ENCODE results near the gene C1QBP. TPM values are rescaled to one million over a fixed set of nuclear protein-coding genes. Genes with fewer than 3 reads are reported as not detected.
"Not testable (repeated sequence)": the region's sequence is repeated elsewhere in the genome, so short reads cannot be mapped to it uniquely, and the experiment has no call there.

C1QBP gene
- total RNA-seq, 2 experiments from 2014 or later, result 166 to 240 TPM

DNA sequence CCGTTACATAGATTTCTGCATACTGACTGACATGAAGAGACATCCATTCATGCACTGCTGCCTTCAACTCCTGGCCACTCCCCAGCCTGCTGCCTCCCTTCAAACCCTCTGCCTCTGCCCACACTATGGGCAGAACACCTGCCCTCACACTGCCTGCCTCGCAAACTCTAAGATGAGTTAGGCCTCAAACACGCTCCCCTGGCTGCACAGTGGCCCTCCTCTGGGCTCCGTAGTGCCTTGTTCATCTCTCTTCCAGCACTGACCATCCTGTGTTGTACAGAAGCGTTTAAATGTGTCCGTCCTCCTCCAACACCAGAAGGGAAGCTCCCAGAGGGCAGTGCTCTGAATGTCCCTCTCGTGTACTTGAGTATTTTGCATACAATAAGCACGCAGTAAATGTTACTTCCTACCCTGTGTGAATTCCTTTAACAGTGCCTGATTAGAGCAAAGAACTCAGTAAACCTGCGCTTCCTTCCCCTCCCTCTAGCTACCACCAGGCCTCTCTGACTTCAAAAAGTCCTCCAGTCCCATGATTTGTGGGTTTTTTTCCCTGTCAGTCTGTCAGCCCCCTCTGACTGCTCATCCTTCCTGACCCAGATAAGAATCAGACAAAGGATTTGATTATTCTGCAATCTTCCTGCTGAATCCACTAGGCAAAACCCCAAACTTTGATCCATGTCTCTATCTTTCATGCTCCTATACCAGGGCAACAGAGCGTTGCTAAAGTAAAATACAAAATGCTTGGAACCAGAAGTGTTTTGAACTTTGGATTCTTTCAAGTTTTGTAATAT lies 26.0 kb upstream of the C1QBP start:
- no peak overlapping the region for H3K4me3 Mint-ChIP-seq
- no peak overlapping the region for H3K27ac Mint-ChIP-seq
- peaks cover 18% of the 10 kb centered on the region for H3K36me3 Mint-ChIP-seq
- ATAC-seq (no peak), DNase-seq (peak; percentile 31)
- H3K27me3 Mint-ChIP-seq, result no peaks in the 10 kb centered on the region
- H3K4me1 Mint-ChIP-seq, result peaks cover 40% of the 10 kb centered on the region
- no peaks in the 10 kb centered on the region for H3K9me3 Mint-ChIP-seq (ENCODE audit: low read depth)
- CTCF ChIA-PET, result interaction anchor here (1.2 to 1.4 kb wide), 3 partner anchors 9 to 26 kb away, joined by 3 to 4 read pairs (median 3); partner anchors contain the start of gene C1QBP

DNA sequence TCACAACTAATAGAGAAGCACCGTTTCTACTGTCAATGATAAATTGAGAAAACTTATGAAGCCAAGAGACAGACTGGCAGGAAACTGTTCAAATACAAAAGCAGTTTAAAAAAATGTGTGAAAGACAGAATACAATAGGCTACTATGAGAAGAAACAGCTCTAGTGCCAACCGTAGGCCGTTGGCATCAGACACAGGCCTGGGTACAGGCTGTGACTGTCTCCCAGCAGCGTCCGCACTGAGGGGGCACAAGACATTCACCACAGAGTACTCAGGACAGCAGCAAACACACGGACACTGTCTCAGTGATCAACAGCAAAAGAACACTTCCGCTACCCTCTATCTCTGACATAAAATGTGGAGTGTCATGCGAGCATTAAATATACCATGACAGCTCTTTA lies 7.8 kb upstream of the C1QBP start:
- H3K4me1 Mint-ChIP-seq, result no peaks in the 10 kb centered on the region
- no peaks in the 10 kb centered on the region for H3K27me3 Mint-ChIP-seq
- no peak overlapping the region for H3K27ac Mint-ChIP-seq
- H3K4me3 Mint-ChIP-seq, result no peak overlapping the region
- DNase-seq (no peak), ATAC-seq (no peak)
- H3K36me3 Mint-ChIP-seq, result peaks cover 43% of the 10 kb centered on the region
- H3K9me3 Mint-ChIP-seq (ENCODE audit: low read depth), result no peaks in the 10 kb centered on the region
- CTCF ChIA-PET, result no interaction called here

DNA sequence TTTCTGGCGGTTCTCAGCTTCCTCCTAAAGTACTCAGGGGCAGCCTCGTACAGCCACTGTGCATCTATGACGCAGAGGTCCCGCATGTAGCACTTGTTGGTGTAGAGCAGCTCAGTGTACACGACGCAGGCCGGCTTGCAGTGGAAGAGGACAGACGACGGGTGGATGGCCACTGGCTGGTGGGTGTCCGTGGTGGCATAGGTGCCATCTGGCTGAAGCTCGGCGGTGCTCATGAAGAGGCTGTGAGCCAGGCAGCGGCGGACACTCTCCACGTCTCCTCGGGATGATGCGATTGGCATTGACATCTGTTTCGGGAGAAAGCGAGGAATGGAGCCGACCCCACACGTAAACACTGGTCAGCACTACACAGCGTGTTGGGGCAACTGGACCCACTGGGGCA lies 5.3 kb upstream of the C1QBP start:
- DNase-seq (no peak), ATAC-seq (no peak)
- Mint-ChIP-seq H3K36me3 (peaks cover 32% of the 10 kb centered on the region), H3K9me3 (ENCODE audit: low read depth) (no peaks in the 10 kb centered on the region), H3K4me3 (no peak overlapping the region), H3K27me3 (no peaks in the 10 kb centered on the region), H3K4me1 (peaks cover 10% of the 10 kb centered on the region), H3K27ac (no peak overlapping the region)
- CTCF ChIA-PET, result no interaction called here

DNA sequence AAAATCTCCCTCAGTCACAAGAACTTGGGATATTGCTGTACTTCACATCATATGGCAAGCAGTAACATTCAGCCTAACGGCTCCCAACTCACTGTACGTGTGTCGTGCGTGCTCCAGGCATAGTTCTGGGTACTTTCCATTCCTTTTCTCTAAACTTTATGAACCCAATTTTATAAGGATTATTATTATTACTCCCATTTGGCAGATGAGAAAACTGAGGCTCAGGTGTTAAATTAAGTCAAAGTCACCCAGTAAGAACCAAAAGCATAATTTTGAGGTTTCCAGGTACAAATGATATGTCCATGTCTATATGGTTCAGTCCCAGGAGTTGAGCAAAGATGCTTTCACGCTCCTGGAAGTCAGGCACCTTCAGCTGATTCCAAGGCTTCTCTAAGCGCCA lies 4.8 kb upstream of the C1QBP start:
- Mint-ChIP-seq H3K4me1 (peaks cover 11% of the 10 kb centered on the region), H3K9me3 (ENCODE audit: low read depth) (no peaks in the 10 kb centered on the region), H3K36me3 (peaks cover 30% of the 10 kb centered on the region), H3K27me3 (no peaks in the 10 kb centered on the region), H3K4me3 (no peak overlapping the region), H3K27ac (no peak overlapping the region)
- ATAC-seq (no peak), DNase-seq (no peak)
- CTCF ChIA-PET, result interaction anchor here (1.2 kb wide), 1 partner anchor 252 kb away, joined by 3 read pairs; no protein-coding TSS in a partner anchor

DNA sequence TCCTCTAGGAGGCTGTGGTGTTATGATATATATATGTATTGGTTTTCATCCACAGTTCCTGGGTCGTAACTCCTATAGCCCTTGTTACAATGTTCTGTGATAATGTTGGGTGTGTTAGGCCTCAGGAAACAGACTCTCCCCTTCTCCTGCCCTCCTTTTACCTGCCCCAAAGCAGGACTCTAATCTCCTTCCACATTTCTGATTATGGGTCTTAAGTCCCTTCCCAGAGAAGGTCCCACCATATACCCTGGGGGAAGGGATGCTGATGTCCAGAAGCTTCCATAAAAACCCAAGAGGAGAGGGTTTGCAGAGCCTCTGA lies 450 bp upstream of the C1QBP start:
- ATAC-seq, result no peak
- no peaks in the 10 kb centered on the region for H3K9me3 Mint-ChIP-seq (ENCODE audit: low read depth)
- CTCF ChIA-PET, result interaction anchor here (0.6 to 5.7 kb wide), 35 partner anchors 10 to 1000 kb away, joined by 3 to 74 read pairs (median 4); partner anchors contain the start of genes DERL2, DHX33, MIS12 and NLRP1
- peaks cover 34% of the 10 kb centered on the region for H3K36me3 Mint-ChIP-seq
- peaks cover 43% of the 10 kb centered on the region for H3K4me1 Mint-ChIP-seq
- no peaks in the 10 kb centered on the region for H3K27me3 Mint-ChIP-seq
- H3K4me3 Mint-ChIP-seq, result peak overlapping the region; percentile 88
- peak overlapping the region; percentile 93 for H3K27ac Mint-ChIP-seq
- no peak for DNase-seq

DNA sequence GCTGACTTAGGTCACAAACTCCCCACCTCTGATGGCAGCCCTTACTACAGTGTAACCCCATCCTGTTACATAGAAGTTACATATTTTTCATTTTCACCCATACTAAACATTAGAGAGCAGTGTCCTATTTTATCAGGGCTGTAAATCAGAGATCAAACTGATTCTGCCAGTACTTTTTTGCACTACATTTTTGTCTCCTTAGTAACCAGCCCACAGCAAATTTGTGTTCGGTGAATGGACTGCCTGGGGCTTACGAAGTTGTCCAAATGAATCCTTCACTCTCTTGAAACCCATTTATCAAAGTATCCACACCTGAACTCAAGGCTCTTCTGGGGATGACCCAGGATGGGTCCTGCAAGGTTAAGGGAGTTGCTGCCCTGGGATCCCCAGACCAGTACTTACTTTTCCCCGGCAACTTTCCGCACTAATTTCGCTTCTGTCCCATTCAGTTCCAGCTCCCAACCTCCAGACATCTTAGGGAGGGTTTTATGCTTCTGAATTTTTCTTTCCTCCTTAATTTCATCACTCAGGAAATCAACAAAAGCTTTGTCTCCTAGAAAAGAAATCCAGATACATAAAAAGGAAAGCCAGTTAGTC lies 1.1 kb downstream of the C1QBP start:
- ATAC-seq (no peak), DNase-seq (no peak)
- Mint-ChIP-seq H3K4me3 (peak overlapping the region; percentile 88), H3K36me3 (peaks cover 38% of the 10 kb centered on the region), H3K27me3 (no peaks in the 10 kb centered on the region), H3K27ac (peak overlapping the region; percentile 85), H3K4me1 (peaks cover 43% of the 10 kb centered on the region), H3K9me3 (ENCODE audit: low read depth) (no peaks in the 10 kb centered on the region)
- CTCF ChIA-PET, result interaction anchor here (0.6 to 5.7 kb wide), 9 partner anchors 11 to 1816 kb away, joined by 3 to 74 read pairs (median 11); partner anchors contain the start of genes DHX33, NUP88, RABEP1 and RPAIN

DNA sequence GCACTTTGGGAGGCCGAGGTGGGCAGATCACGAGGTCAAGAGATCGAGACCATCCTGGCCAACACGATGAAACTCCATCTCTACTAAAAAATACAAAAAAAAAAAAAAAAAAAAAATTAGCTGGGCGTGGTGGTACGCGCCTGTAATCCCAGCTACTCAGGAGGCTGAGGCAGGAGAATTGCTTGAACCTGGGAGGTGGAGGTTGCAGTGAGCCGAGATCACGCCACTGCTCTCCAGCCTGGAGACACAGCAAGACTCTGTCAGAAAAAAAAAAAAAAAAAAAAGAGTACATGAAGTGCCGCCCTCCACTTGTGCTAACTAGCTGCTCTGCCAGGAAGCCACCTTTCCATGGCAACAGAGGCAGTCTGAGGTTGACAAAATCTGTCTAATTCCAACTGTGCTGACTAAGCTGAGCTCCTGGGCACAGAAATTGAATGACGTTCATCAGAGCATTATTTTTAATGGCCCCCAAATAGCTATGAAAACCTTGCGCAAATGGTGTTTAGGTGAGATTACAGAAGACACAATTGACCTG lies 3.1 kb downstream of the C1QBP start:
- ATAC-seq; H3K9me3 Mint-ChIP-seq (ENCODE audit: low read depth); H3K4me3 Mint-ChIP-seq; H3K27me3 Mint-ChIP-seq; DNase-seq: not testable (repeated sequence)
- peaks cover 48% of the 10 kb centered on the region for H3K36me3 Mint-ChIP-seq
- CTCF ChIA-PET, result interaction anchor here (1.7 kb wide), 1 partner anchor 33 kb away, joined by 4 read pairs; the partner anchor contains the start of gene DHX33
- H3K4me1 Mint-ChIP-seq, result peaks cover 49% of the 10 kb centered on the region
- peak overlapping the region; percentile 45 for H3K27ac Mint-ChIP-seq

DNA sequence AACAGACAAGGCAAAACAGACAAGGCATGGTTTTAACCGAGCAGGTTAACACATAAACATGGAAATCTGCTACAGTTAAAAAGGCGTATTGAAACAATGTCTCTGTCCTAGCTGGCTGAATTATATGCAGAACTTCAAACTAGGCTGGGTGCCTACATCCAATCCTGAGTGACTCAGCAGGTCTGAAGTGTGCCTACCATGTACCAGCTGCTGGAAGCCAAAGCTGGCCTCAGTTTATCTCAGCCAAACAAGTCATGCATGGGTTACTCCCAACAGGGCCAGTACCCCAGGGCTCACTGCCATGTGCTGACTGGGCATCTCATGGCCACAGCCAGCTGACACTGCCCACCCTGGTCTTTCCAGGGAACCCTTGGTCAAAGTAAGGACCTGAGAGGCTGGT lies 4.0 kb downstream of the C1QBP start:
- no peak for DNase-seq
- no peak overlapping the region for H3K27ac Mint-ChIP-seq
- H3K27me3 Mint-ChIP-seq, result no peaks in the 10 kb centered on the region
- no peaks in the 10 kb centered on the region for H3K9me3 Mint-ChIP-seq (ENCODE audit: low read depth)
- CTCF ChIA-PET, result interaction anchor here (0.8 kb wide), 1 partner anchor 16 kb away, joined by 3 read pairs; the partner anchor contains the start of gene NUP88
- no peak for ATAC-seq
- no peak overlapping the region for H3K4me3 Mint-ChIP-seq
- H3K4me1 Mint-ChIP-seq, result peaks cover 51% of the 10 kb centered on the region
- H3K36me3 Mint-ChIP-seq, result peaks cover 53% of the 10 kb centered on the region

DNA sequence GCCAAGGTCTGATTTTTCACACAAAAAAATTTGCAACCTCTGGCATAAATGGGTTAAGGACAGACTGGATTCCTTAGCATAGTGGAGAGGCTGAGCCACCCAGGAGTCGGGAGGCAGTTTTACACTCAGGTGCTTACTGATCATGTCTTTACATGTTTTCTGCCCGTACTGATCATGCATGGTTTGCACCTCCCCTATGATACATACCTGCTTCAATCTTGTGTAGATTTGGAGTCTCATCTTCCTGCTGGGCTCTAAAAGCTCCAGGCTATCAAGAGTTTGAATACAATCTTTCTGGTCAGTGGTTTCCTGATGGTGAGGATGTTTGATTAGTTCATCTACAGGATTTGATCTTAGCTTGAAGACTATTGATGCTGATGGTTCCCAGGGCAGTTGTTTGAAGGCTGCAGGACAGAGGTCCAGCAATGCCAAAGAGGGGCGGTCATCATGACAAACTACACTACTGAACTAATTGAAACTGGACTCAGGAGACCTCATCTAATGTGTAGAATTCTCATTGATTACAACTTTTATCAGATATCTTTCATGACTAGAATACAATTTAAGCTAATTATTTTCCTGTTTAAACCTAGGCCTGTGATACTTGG lies 6.9 kb downstream of the C1QBP start:
- Mint-ChIP-seq H3K36me3 (peaks cover 58% of the 10 kb centered on the region), H3K4me3 (no peak overlapping the region), H3K27me3 (no peaks in the 10 kb centered on the region), H3K4me1 (peaks cover 29% of the 10 kb centered on the region), H3K27ac (peak overlapping the region; percentile 35), H3K9me3 (ENCODE audit: low read depth) (no peaks in the 10 kb centered on the region)
- no peak for ATAC-seq
- CTCF ChIA-PET, result no interaction called here
- DNase-seq, result no peak

DNA sequence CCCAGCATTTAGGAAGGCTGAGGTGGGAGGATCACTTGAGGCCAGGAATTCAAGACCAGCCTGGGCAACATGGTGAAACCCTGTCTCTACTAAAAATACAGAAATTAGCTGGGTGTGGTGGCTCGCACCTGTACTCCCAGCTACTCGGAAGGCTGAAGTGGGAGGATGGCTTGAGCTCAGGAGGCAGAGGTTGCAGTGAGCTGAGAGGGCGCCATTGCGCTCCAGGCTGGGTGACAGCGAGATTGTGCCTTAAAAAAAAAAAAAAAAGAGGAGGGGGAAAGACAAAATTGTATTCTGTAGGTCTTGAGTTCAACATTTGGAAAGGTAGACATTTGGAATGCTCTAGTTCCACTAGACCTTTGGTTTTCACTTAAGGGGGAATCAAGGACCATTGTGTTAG lies 7.7 kb downstream of the C1QBP start:
- not testable (repeated sequence) for H3K4me3 Mint-ChIP-seq, H3K27ac Mint-ChIP-seq

DNA sequence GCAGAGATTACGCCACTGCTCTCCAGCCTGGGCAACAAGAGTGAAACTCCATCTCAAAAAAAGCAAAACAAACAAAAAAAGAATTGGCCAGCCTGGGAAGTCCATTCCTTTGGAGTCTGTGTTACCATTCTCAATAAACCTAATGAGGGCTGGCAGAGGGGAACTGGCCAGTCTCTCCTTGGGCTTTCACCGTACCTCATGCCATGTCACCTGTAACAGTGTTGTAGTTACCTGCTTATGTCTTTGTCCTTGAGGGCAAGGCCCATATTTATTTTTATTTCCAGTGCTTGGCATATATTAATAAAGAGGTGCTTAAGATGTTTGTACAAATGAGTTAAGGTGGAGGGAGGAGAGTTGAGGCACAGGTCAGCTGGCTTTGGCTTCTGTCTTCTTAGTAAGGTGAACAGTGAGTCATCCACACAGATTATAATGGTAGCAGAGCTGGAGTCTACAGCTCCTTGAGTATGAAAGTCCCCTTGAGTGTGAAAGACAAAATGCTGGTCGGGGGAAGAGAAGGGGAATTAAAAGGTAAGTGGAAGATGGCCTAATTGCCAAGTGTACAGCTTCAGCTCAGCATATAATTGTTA lies 8.4 kb downstream of the C1QBP start:
- peaks cover 16% of the 10 kb centered on the region for H3K4me1 Mint-ChIP-seq
- DNase-seq (no peak), ATAC-seq (no peak)
- peaks cover 53% of the 10 kb centered on the region for H3K36me3 Mint-ChIP-seq
- H3K27me3 Mint-ChIP-seq, result no peaks in the 10 kb centered on the region
- CTCF ChIA-PET, result interaction anchor here (0.7 to 9.8 kb wide), 2 partner anchors 9 to 177 kb away, joined by 3 to 74 read pairs; partner anchors contain the start of gene C1QBP
- peak overlapping the region; percentile 20 for H3K27ac Mint-ChIP-seq
- H3K9me3 Mint-ChIP-seq (ENCODE audit: low read depth), result no peaks in the 10 kb centered on the region
- no peak overlapping the region for H3K4me3 Mint-ChIP-seq

More for the DNA sequence above, 7.7 kb downstream of the C1QBP start:
- H3K9me3 Mint-ChIP-seq (ENCODE audit: low read depth); H3K27me3 Mint-ChIP-seq; DNase-seq; ATAC-seq: not testable (repeated sequence)
- Mint-ChIP-seq H3K4me1 (peaks cover 20% of the 10 kb centered on the region), H3K36me3 (peaks cover 54% of the 10 kb centered on the region)
- CTCF ChIA-PET, result interaction anchor here (0.7 to 9.8 kb wide), 2 partner anchors 8 to 177 kb away, joined by 3 to 74 read pairs; partner anchors contain the start of gene C1QBP

DNA sequence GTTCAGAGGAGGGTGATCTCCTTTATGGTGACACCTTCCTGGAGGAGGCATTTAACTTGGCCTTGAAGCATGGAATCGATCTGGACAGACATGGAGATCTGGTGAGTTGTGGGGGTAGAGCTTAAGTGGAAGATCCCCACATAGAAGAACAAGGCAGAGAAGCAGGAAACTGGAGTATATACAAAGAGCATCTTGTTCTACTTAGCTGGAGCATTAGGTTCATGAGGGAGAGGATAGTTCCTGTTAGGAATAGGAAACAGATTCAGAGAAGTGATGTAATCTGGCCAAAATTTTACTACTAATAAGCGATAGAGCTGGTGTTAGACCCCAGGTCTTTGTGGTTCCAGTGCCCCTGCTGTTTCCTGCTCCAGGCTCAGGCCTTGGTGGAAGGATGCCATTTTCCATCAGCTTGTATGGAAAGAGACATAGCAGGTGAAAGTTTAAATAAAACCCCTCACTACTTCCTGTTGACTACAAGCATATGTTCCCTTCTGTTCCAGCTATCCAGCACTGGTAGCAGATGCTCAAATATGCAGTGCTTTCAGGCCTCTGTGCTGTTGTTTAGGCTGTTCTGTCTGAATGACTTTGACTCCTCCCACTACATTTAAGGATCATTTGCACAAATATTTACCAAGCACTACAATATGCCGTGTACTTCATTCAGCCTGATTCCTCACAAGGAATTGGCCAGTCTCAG lies 9.6 kb downstream of the C1QBP start:
- no peak for ATAC-seq
- H3K9me3 Mint-ChIP-seq (ENCODE audit: low read depth), result no peaks in the 10 kb centered on the region
- DNase-seq, result no peak
- CTCF ChIA-PET, result interaction anchor here (9.8 kb wide), 1 partner anchor 10 kb away, joined by 74 read pairs; the partner anchor contains the start of gene C1QBP
- peaks cover 10% of the 10 kb centered on the region for H3K4me1 Mint-ChIP-seq
- H3K36me3 Mint-ChIP-seq, result peaks cover 55% of the 10 kb centered on the region
- no peak overlapping the region for H3K4me3 Mint-ChIP-seq
- peak overlapping the region; percentile 6 for H3K27ac Mint-ChIP-seq
- no peaks in the 10 kb centered on the region for H3K27me3 Mint-ChIP-seq
